Panc1 (cell line): ENCODE measurements around the gene TMEM52.

ENCODE experiments used
- CTCF ChIP-seq: fragments of 450-650 bp; IDR thresholded peaks from 2 replicates; pipeline ENCODE4 v1.5.1; 2017; ENCODE audit warnings: mild to moderate bottlenecking
- POLR2AphosphoS5 ChIP-seq: IDR thresholded peaks from 2 replicates; pipeline ENCODE4 v1.6.1; 2012; ENCODE audit warnings: mild to moderate bottlenecking, low read depth, low read length, moderate library complexity
- REST ChIP-seq, 2 experiments: IDR thresholded peaks; 2 replicates each; pipeline ENCODE4 v1.6.1; 2011 to 2012; ENCODE audit warnings: low read depth in 2 of 2, control low read depth in 1 of 2, low read length in 1 of 2, mild to moderate bottlenecking in 1 of 2, moderate library complexity in 1 of 2; ENCODE audit not compliant: insufficient read depth in 1 of 2
- SIN3A ChIP-seq: IDR thresholded peaks from 2 replicates; pipeline ENCODE4 v1.6.1; 2012; ENCODE audit warnings: low read depth, mild to moderate bottlenecking, low read length, moderate library complexity, borderline replicate concordance; ENCODE audit not compliant: insufficient read depth

- TF ChIP-seq CTCF, result no peak
- TF ChIP-seq POLR2AphosphoS5, result no peak
- no peak for TF ChIP-seq SIN3A
- TF ChIP-seq REST (IDR thresholded peaks at IDR 0.05; ENCODE audit: insufficient read depth in 1 of 2, low read depth in 2 of 2, low read length in 1 of 2), result no peak
Measured at GRCh38 chr1:1967151-1967550, 48.1 kb upstream of the TMEM52 start.
